HG03521 (cell line): ENCODE data around the gene STX1A.
"Not testable (repeated sequence)": the region's sequence is repeated elsewhere in the genome, so short reads cannot be mapped to it uniquely, and the experiment has no call there.

Source experiments
- ATAC-seq: cut with Tn5 transposase; IDR thresholded peaks from one replicate; pipeline ENCODE4 v1.9.1; 2021; ENCODE audit warnings: mild to moderate bottlenecking, moderate library complexity; ENCODE audit not compliant: unreplicated experiment

The STX1A gene

GRCh38 chr7:73683788-73684693 lies 35.4 kb downstream of the STX1A start:
- peak; percentile 14 for ATAC-seq

GRCh38 chr7:73683056-73683787 lies 36.2 kb downstream of the STX1A start, which contains the start of the genes BUD23 and DNAJC30:
Gene BUD23, plus strand, starts transcription at chr7:73683597. Its CDS starts 29 bp downstream, at chr7:73683626.
Gene DNAJC30, minus strand, starts transcription at chr7:73683453. Its CDS starts 30 bp downstream, at chr7:73683423.
- ATAC-seq: peak; percentile 80

GRCh38 chr7:73682745-73683055 lies 36.8 kb downstream of the STX1A start:
- ATAC-seq: no peak

- ATAC-seq: no peak
Observed at GRCh38 chr7:73681031-73681430, 38.4 kb downstream of the STX1A start.

GRCh38 chr7:73680501-73680900 lies 39.0 kb downstream of the STX1A start:
- no peak for ATAC-seq

- no peak for ATAC-seq
Observed at GRCh38 chr7:73679709-73680108, 39.8 kb downstream of the STX1A start.

GRCh38 chr7:73678862-73679261 lies 40.6 kb downstream of the STX1A start:
- ATAC-seq: no peak

GRCh38 chr7:73676062-73676461 lies 43.4 kb downstream of the STX1A start:
- not testable (repeated sequence) for ATAC-seq

GRCh38 chr7:73674468-73675124 lies 44.9 kb downstream of the STX1A start:
- no peak for ATAC-seq

GRCh38 chr7:73671857-73672445 lies 47.5 kb downstream of the STX1A start:
- no peak for ATAC-seq

- ATAC-seq: no peak
Observed at GRCh38 chr7:73671322-73671661, 48.2 kb downstream of the STX1A start.

GRCh38 chr7:73669858-73670385 lies 49.5 kb downstream of the STX1A start:
- ATAC-seq: no peak

- ATAC-seq: no peak
Observed at GRCh38 chr7:73669288-73669701, 50.2 kb downstream of the STX1A start.

GRCh38 chr7:73668886-73669230 lies 50.6 kb downstream of the STX1A start:
- no peak for ATAC-seq

- ATAC-seq: no peak
Observed at GRCh38 chr7:73668103-73668885, 51.2 kb downstream of the STX1A start.

- peak; percentile 94 for ATAC-seq
Observed at GRCh38 chr7:73667344-73668102, 51.9 kb downstream of the STX1A start, which contains the start of gene VPS37D. Gene VPS37D, plus strand, starts transcription at chr7:73667831. Its CDS starts 128 bp downstream, at chr7:73667959.

GRCh38 chr7:73663033-73663432 lies 56.4 kb downstream of the STX1A start:
- no peak for ATAC-seq

- ATAC-seq: not testable (repeated sequence)
Observed at GRCh38 chr7:73660594-73660993, 58.9 kb downstream of the STX1A start.

GRCh38 chr7:73659983-73660382 lies 59.5 kb downstream of the STX1A start:
- no peak for ATAC-seq
